ENCODE data around the gene BCAS3. TPM values are rescaled to one million over a fixed set of nuclear protein-coding genes. Genes with fewer than 3 reads are reported as not detected.

BCAS3 gene
- polyA plus RNA-seq, 1 donor from 2014 or later: 21.6 TPM

DNA sequence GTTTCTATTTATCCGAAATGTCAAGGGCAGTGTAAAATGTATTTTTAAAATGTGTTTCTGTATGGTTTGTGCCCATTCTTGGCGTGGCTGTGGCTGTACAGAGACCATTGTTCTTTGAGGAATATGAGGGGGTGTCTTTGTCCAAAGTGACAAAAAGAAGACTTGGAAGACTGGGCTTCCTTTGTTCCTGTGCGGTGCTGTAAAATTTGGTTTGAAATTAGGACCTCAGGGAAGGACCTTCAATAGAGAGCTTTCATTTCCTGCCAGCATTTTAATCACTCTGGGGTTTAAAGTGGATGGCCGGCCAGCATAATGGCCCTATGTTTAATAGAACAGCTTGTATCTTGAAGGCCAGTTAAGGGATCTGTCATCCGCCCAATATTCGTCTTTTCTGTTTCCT is 531.9 kb downstream of the BCAS3 start:
- Histone ChIP-seq H3K4me3 (ENCODE audit: low read length) (no peak overlapping the region), H3K27ac (ENCODE audit: low read length) (no peak overlapping the region), H3F3A (ENCODE audit: insufficient read depth, low read length, poor library complexity, severe bottlenecking) (no peaks in the 10 kb centered on the region), H3K36me3 (ENCODE audit: insufficient read depth, low read length) (no peaks in the 10 kb centered on the region), H3K9me3 (ENCODE audit: low read length) (no peaks in the 10 kb centered on the region), H3K9me2 (ENCODE audit: insufficient read depth, low read length) (no peaks in the 10 kb centered on the region), H3K4me2 (ENCODE audit: low read length) (no peak overlapping the region), H3K9ac (ENCODE audit: low read length) (no peak overlapping the region), H3K27me3 (ENCODE audit: insufficient read depth, low read depth, low read length) (no peaks in the 10 kb centered on the region), H4K20me1 (ENCODE audit: insufficient read depth) (no peaks in the 10 kb centered on the region), H2AFZ (ENCODE audit: low read depth, low read length) (no peak overlapping the region), H3K79me2 (replicated peaks; ENCODE audit: insufficient read depth, low read length) (no peaks in the 10 kb centered on the region)
- TF ChIP-seq EZH2 (IDR thresholded peaks at IDR 0.05; ENCODE audit: borderline replicate concordance, insufficient read depth, low read length, poor library complexity, severe bottlenecking): no peak
- TF ChIP-seq MXI1 (conservative IDR thresholded peaks at IDR 0.05; ENCODE audit: poor library complexity, severe bottlenecking): no peak
- TF ChIP-seq TAF1 (IDR thresholded peaks at IDR 0.05; ENCODE audit: low read depth): no peak
- TF ChIP-seq POLR2AphosphoS5 (IDR thresholded peaks at IDR 0.05): no peak
- TF ChIP-seq EP300 (conservative IDR thresholded peaks at IDR 0.05; ENCODE audit: poor library complexity, severe bottlenecking): no peak
- TF ChIP-seq RAD21 (conservative IDR thresholded peaks at IDR 0.05): no peak
- TF ChIP-seq CTCF (IDR thresholded peaks at IDR 0.05; ENCODE audit: poor library complexity, severe bottlenecking): no peak
- TF ChIP-seq SMC3 (conservative IDR thresholded peaks at IDR 0.05; ENCODE audit: poor library complexity): no peak
- TF ChIP-seq REST (IDR thresholded peaks at IDR 0.05; ENCODE audit: borderline replicate concordance): no peak

DNA sequence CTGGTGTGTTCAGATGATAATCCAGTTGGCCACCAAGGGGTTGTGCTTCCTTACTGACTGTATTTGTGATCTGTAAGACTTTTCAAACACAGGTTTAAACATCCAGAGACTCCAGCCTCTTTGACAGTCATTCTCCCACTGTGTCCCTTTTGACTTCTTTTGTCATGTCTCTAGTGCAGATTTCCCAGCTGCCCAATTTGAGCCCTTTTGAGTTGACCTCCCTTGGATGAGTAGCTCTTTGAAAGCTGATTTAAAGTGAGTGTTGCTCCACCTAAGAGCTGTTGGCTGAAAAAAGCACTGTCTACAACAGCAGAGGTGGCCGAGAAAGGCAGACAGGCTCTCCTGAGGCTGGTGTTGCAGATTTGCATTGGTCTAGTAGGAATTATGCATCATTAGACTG is 533.6 kb downstream of the BCAS3 start:
- Histone ChIP-seq H3K4me2 (ENCODE audit: low read length) (no peak overlapping the region), H3K36me3 (ENCODE audit: insufficient read depth, low read length) (no peaks in the 10 kb centered on the region), H3K9me2 (ENCODE audit: insufficient read depth, low read length) (no peaks in the 10 kb centered on the region), H3K27me3 (ENCODE audit: insufficient read depth, low read depth, low read length) (no peaks in the 10 kb centered on the region), H3F3A (ENCODE audit: insufficient read depth, low read length, poor library complexity, severe bottlenecking) (no peaks in the 10 kb centered on the region), H2AFZ (ENCODE audit: low read depth, low read length) (no peak overlapping the region), H3K27ac (ENCODE audit: low read length) (no peak overlapping the region), H4K20me1 (ENCODE audit: insufficient read depth) (no peaks in the 10 kb centered on the region), H3K4me3 (ENCODE audit: low read length) (no peak overlapping the region), H3K9me3 (ENCODE audit: low read length) (no peaks in the 10 kb centered on the region), H3K79me2 (replicated peaks; ENCODE audit: insufficient read depth, low read length) (no peaks in the 10 kb centered on the region), H3K9ac (ENCODE audit: low read length) (no peak overlapping the region)
- no peak for TF ChIP-seq RAD21 (conservative IDR thresholded peaks at IDR 0.05)
- no peak for TF ChIP-seq REST (IDR thresholded peaks at IDR 0.05; ENCODE audit: borderline replicate concordance)
- TF ChIP-seq TAF1 (IDR thresholded peaks at IDR 0.05; ENCODE audit: low read depth): no peak
